ENCODE data around the gene AURKB. TPM values are rescaled to one million over a fixed set of nuclear protein-coding genes. Genes with fewer than 3 reads are reported as not detected.

The AURKB gene
- total and polyA plus RNA-seq, 2 of the 13 experiments (the other 11 are each of a cell fraction or from before 2014, with no cell fraction given): 29.5 to 75.3 TPM

GRCh38 chr17:8256291-8256690, 45.9 kb upstream of the AURKB start:
- no peaks in the 10 kb centered on the region for H3K4me1 ChIP-seq (ENCODE audit: insufficient read depth, low read length)
- no peaks in the 10 kb centered on the region for H3K9me3 ChIP-seq (ENCODE audit: low read length)
- no peak overlapping the region for H3K9ac ChIP-seq (ENCODE audit: insufficient read depth, low read depth, low read length)
- POLR2A ChIA-PET: no interaction called here
- no peaks in the 10 kb centered on the region for H3K27me3 ChIP-seq (ENCODE audit: control insufficient read depth in 1 of 2, insufficient read depth in 2 of 2, low read length in 2 of 2)
- in situ Hi-C loops (cut with HindIII; ENCODE audit: extremely low pct_ligation_motif_present, low pct_unique_long_range_greater_than_20kb) (no loop called here), intact Hi-C loops (cut with micrococcal nuclease; ENCODE audit: unreplicated experiment) (no loop called here)
- no peak for FAIRE-seq
- WGBS (ENCODE audit: low lambda C conversion rate): 98% methylated on average over 9 of the region's 10 CpGs
- no peak for DNase-seq (ENCODE audit: low spot score)
- no peak overlapping the region for H3K4me2 ChIP-seq (ENCODE audit: low read depth, low read length)
- H4K20me1 ChIP-seq (ENCODE audit: insufficient read depth, low read length): no peaks in the 10 kb centered on the region
- BruUV-seq (replicated peaks): no TSS peak
- CTCF ChIA-PET (ENCODE audit: low intra/inter-chr PET ratio, low total read pairs): no interaction called here
- ATAC-seq: no peak
- peaks cover 25 to 64% of the 10 kb centered on the region in 2 experiments for H3K36me3 ChIP-seq (replicated peaks in 1 of 2; ENCODE audit: control insufficient read depth in 1 of 2, insufficient read depth in 2 of 2, low read length in 2 of 2)
- H3K27ac ChIP-seq (ENCODE audit: extremely low read length, insufficient read depth, low read length): no peak overlapping the region
- H3K79me2 ChIP-seq (ENCODE audit: insufficient read depth, low read length): peaks cover 9% of the 10 kb centered on the region
- H2AFZ ChIP-seq (ENCODE audit: low read length): no peak overlapping the region
- no peak overlapping the region for H3K4me3 ChIP-seq (replicated peaks in 1 of 3; ENCODE audit: insufficient read depth in 1 of 3, low read depth in 2 of 3, low read length in 3 of 3)
- TF ChIP-seq GTF3A (CRISPR knock-in tag; conservative IDR thresholded peaks at IDR 0.05) (no peak), ZNF280B (CRISPR knock-in tag; IDR thresholded peaks at IDR 0.05; ENCODE audit: borderline replicate concordance) (no peak), ZXDC (CRISPR knock-in tag; IDR thresholded peaks at IDR 0.05) (no peak), ONECUT2 (CRISPR knock-in tag; IDR thresholded peaks at IDR 0.05) (no peak)

All from HepG2 (cell line).